ENCODE measurements around the gene SMAD6.

SMAD6 gene

DNA sequence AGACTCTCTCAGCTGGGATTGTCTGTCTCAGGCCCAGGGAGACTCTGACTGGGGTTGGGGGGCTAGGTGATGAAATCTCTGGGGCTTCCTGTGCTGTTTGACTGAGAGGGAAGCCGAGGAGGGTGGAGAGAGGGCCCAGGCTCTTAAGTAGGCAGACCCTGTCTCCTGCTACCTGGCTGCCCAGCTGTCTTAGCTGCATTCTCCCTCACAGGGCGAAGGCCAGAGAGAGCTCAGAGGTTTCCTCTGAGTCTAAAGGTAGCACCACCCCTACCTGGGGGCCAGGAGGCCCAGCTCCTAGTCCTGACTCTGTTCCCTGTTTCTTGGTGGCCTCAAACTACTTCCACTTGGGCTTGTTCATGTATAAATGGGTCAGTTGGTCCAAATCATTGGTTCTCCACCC lies 24.4 kb downstream of the SMAD6 start:
- H3K4me2 ChIP-seq (ENCODE audit: low read length): no peak overlapping the region
- H3K9me2 ChIP-seq (replicated peaks; ENCODE audit: control insufficient read depth, low read length): no peaks in the 10 kb centered on the region
- H3K79me2 ChIP-seq (ENCODE audit: control insufficient read depth, low read length): no peaks in the 10 kb centered on the region
- no peak overlapping the region for H3K27ac ChIP-seq (ENCODE audit: low read depth, low read length)
- no peaks in the 10 kb centered on the region for H3K27me3 ChIP-seq (ENCODE audit: control insufficient read depth, low read length)
- TF ChIP-seq CTCF (IDR thresholded peaks at IDR 0.05; ENCODE audit: low read depth, low read length, poor library complexity, severe bottlenecking) (no peak), EZH2phosphoT487 (IDR thresholded peaks at IDR 0.05; ENCODE audit: borderline replicate concordance, low read length) (no peak)
- no peaks in the 10 kb centered on the region for H3F3A ChIP-seq (ENCODE audit: control insufficient read depth, insufficient read depth)
- H3K9me3 ChIP-seq (ENCODE audit: control insufficient read depth, insufficient read depth, low read length): no peaks in the 10 kb centered on the region
- no peak overlapping the region for H3K4me3 ChIP-seq (ENCODE audit: low read length)
- no peaks in the 10 kb centered on the region for H3K36me3 ChIP-seq (ENCODE audit: control insufficient read depth, low read length)
- H3K4me1 ChIP-seq (ENCODE audit: control insufficient read depth, low read length): no peaks in the 10 kb centered on the region
- H4K20me1 ChIP-seq (ENCODE audit: control insufficient read depth, insufficient read depth, low read depth, low read length): no peaks in the 10 kb centered on the region

DNA sequence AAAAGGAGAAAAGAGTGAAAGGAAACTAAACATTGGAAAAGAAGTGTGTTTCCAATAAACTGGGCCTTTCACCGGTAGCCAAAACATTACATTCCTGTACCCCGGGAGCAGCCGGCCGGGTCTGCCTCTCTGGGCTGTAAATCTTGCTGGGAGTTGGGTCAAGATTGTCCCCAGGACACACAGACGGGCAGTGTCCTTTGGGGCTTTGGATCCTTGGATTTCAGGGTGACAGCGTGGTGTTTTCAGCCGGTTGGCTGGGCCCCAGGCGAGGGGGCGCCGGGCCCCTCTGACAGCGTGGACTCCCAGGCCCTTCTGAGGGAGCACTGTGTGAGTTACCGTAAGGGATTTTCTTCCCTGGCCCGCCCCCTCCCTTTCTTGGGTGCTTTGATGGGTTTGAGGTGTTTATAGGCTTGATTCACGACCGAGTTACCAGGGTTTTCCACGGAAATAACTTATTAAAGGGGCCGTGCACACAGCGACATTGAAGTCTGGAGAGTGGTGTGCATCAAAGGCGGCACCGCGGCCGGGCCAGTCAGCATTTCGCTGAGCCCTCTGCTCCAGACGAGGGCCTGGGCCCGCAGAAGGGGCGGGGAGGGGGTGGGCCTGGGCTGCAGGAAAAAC lies 27.4 kb downstream of the SMAD6 start:
- H3K36me3 ChIP-seq (ENCODE audit: control insufficient read depth, low read length): no peaks in the 10 kb centered on the region
- H3K4me2 ChIP-seq (ENCODE audit: low read length): no peak overlapping the region
- no peak for TF ChIP-seq CTCF (IDR thresholded peaks at IDR 0.05; ENCODE audit: low read depth, low read length, poor library complexity, severe bottlenecking)
- TF ChIP-seq EZH2phosphoT487 (IDR thresholded peaks at IDR 0.05; ENCODE audit: borderline replicate concordance, low read length): no peak
- no peaks in the 10 kb centered on the region for H3K4me1 ChIP-seq (ENCODE audit: control insufficient read depth, low read length)
- H4K20me1 ChIP-seq (ENCODE audit: control insufficient read depth, insufficient read depth, low read depth, low read length): no peaks in the 10 kb centered on the region
- H3K27me3 ChIP-seq (ENCODE audit: control insufficient read depth, low read length): no peaks in the 10 kb centered on the region
- H3K9me2 ChIP-seq (replicated peaks; ENCODE audit: control insufficient read depth, low read length): no peaks in the 10 kb centered on the region
- H3K79me2 ChIP-seq (ENCODE audit: control insufficient read depth, low read length): no peaks in the 10 kb centered on the region
- no peak overlapping the region for H3K27ac ChIP-seq (ENCODE audit: low read depth, low read length)
- no peaks in the 10 kb centered on the region for H3F3A ChIP-seq (ENCODE audit: control insufficient read depth, insufficient read depth)
- no peaks in the 10 kb centered on the region for H3K9me3 ChIP-seq (ENCODE audit: control insufficient read depth, insufficient read depth, low read length)
- no peak overlapping the region for H3K4me3 ChIP-seq (ENCODE audit: low read length)

- Histone ChIP-seq H3K79me2 (ENCODE audit: control insufficient read depth, low read length) (no peaks in the 10 kb centered on the region), H3K27ac (ENCODE audit: low read depth, low read length) (no peak overlapping the region), H4K20me1 (ENCODE audit: control insufficient read depth, insufficient read depth, low read depth, low read length) (no peaks in the 10 kb centered on the region)
These were observed 28.4 kb downstream of the SMAD6 start for GRCh38 chr15:66730168-66731021.

More at GRCh38 chr15:66730168-66731021, 28.4 kb downstream of the SMAD6 start:
- Histone ChIP-seq H3K4me1 (ENCODE audit: control insufficient read depth, low read length) (no peaks in the 10 kb centered on the region), H3K4me3 (ENCODE audit: low read length) (no peak overlapping the region), H3F3A (ENCODE audit: control insufficient read depth, insufficient read depth) (no peaks in the 10 kb centered on the region), H3K4me2 (ENCODE audit: low read length) (no peak overlapping the region), H3K9me3 (ENCODE audit: control insufficient read depth, insufficient read depth, low read length) (no peaks in the 10 kb centered on the region), H3K36me3 (ENCODE audit: control insufficient read depth, low read length) (no peaks in the 10 kb centered on the region), H3K9me2 (replicated peaks; ENCODE audit: control insufficient read depth, low read length) (no peaks in the 10 kb centered on the region), H3K27me3 (ENCODE audit: control insufficient read depth, low read length) (no peaks in the 10 kb centered on the region)
- TF ChIP-seq CTCF (IDR thresholded peaks at IDR 0.05; ENCODE audit: low read depth, low read length, poor library complexity, severe bottlenecking) (no peak), EZH2phosphoT487 (IDR thresholded peaks at IDR 0.05; ENCODE audit: borderline replicate concordance, low read length) (no peak)

Measured in DOHH2 (cell line).